ENCODE data around the gene RPL32.
"Not testable (repeated sequence)": the region's sequence is repeated elsewhere in the genome, so short reads cannot be mapped to it uniquely, and the experiment has no call there.

RPL32 gene

GRCh38 chr3:12803371-12803770, 38.0 kb downstream of the RPL32 start:
- DNase-seq = no peak

GRCh38 chr3:12799525-12800440, 41.6 kb downstream of the RPL32 start:
- DNase-seq = no peak

GRCh38 chr3:12798559-12799179, 42.7 kb downstream of the RPL32 start:
- DNase-seq = no peak

GRCh38 chr3:12797892-12798558, 43.3 kb downstream of the RPL32 start:
- DNase-seq = no peak

GRCh38 chr3:12797124-12797891, 44.1 kb downstream of the RPL32 start:
- DNase-seq = no peak

- DNase-seq = peak; percentile 70
These were observed 44.9 kb downstream of the RPL32 start, which contains the start of gene CAND2 for GRCh38 chr3:12796171-12797123. CAND2 (plus strand) TSS chr3:12796680; CDS start chr3:12796721, 41 bp downstream.

GRCh38 chr3:12793701-12794100, 47.7 kb downstream of the RPL32 start:
- no peak for DNase-seq

- no peak for DNase-seq
These were observed 49.9 kb downstream of the RPL32 start for GRCh38 chr3:12791430-12791829.

GRCh38 chr3:12787967-12788690, 53.2 kb downstream of the RPL32 start:
- not testable (repeated sequence) for DNase-seq

GRCh38 chr3:12787346-12787745, 54.0 kb downstream of the RPL32 start:
- DNase-seq = peak; percentile 18

GRCh38 chr3:12785096-12785495, 56.3 kb downstream of the RPL32 start:
- DNase-seq = no peak

Measured in NCI-H1092 treated with DMSO at 0.1 percent for 48 hours (cell line).